ENCODE measurements around the gene IQGAP3. TPM values are rescaled to one million over a fixed set of nuclear protein-coding genes. Genes with fewer than 3 reads are reported as not detected.

Gene IQGAP3
- polyA plus RNA-seq, 1 of the 3 experiments (the other 2 are of a cell fraction): 15.6 TPM

- H3K4me2 ChIP-seq: no peak overlapping the region
- POLR2A ChIA-PET: interaction anchor here (0.7 kb wide), 1 partner anchor 17 kb away, joined by 3 read pairs; no protein-coding TSS in a partner anchor
- no peak overlapping the region for H3K9ac ChIP-seq
- H3K79me2 ChIP-seq (ENCODE audit: insufficient read depth): peaks cover 17% of the 10 kb centered on the region
- DNase-seq: no peak
- TF ChIP-seq NRF1 (IDR thresholded peaks at IDR 0.05; ENCODE audit: low read depth, low read length) (no peak), EP300 (IDR thresholded peaks at IDR 0.05; ENCODE audit: borderline replicate concordance in 1 of 2, low read depth in 1 of 2, low read length in 1 of 2) (no peak), RFX5 (IDR thresholded peaks at IDR 0.05; ENCODE audit: low read length) (no peak), ELF1 (IDR thresholded peaks at IDR 0.05) (no peak), POLR2AphosphoS5 (IDR thresholded peaks at IDR 0.05; ENCODE audit: low read depth, low read length) (no peak), USF1 (IDR thresholded peaks at IDR 0.05; ENCODE audit: borderline replicate concordance, low read depth) (no peak), RXRA (IDR thresholded peaks at IDR 0.05; ENCODE audit: borderline replicate concordance, low read depth) (no peak), IRF3 (IDR thresholded peaks at IDR 0.05; ENCODE audit: low read depth, low read length) (no peak), MAX (IDR thresholded peaks at IDR 0.05; ENCODE audit: low read depth) (no peak), SIN3A (IDR thresholded peaks at IDR 0.05; ENCODE audit: borderline replicate concordance, low read depth, low read length) (no peak)
- no peaks in the 10 kb centered on the region for H3K27me3 ChIP-seq (ENCODE audit: insufficient read depth)
- peaks cover 7% of the 10 kb centered on the region for H3F3A ChIP-seq (replicated peaks; ENCODE audit: insufficient read depth)
- WGBS (ENCODE audit: low lambda C conversion rate): 90% methylated on average over 16 of the region's 25 CpGs
- no peaks in the 10 kb centered on the region for H3K9me3 ChIP-seq
- no peak overlapping the region for H3K4me3 ChIP-seq (ENCODE audit: low read depth in 2 of 2, low read length in 1 of 2)
- no peak overlapping the region for H2AFZ ChIP-seq (ENCODE audit: low read depth)
- peaks cover 32% of the 10 kb centered on the region for H4K20me1 ChIP-seq (ENCODE audit: insufficient read depth)
- CTCF ChIA-PET: interaction anchor here (0.8 to 2.7 kb wide), 6 partner anchors 10 to 90 kb away, joined by 3 to 8 read pairs (median 4); no protein-coding TSS in a partner anchor
- H3K9me2 ChIP-seq: no peaks in the 10 kb centered on the region
- no peak overlapping the region for H3K27ac ChIP-seq (ENCODE audit: low read depth in 2 of 2, low read length in 1 of 2)
- peaks cover 39 to 77% of the 10 kb centered on the region in 2 experiments for H3K36me3 ChIP-seq (replicated peaks in 1 of 2; ENCODE audit: control insufficient read depth in 1 of 2, insufficient read depth in 2 of 2, low read length in 1 of 2)
- peaks cover 2 to 5% of the 10 kb centered on the region in 2 experiments; a peak in 1 of 4 replicates for H3K4me1 ChIP-seq (ENCODE audit: control insufficient read depth in 1 of 2, insufficient read depth in 2 of 2, low read depth in 1 of 2, low read length in 1 of 2)
Measured at GRCh38 chr1:156475568-156476500, 96.5 kb downstream of the IQGAP3 start.

Small RNA genes lying within 50 kb of the gene (small RNA-seq; reads per million reads assigned to genes)
- 0 reads per million in 7 experiments for gene RF00019

Other genes starting within 250 kb of the IQGAP3 start
- gene CCT3, start 234.3 kb downstream of the IQGAP3 start, polyA plus RNA-seq (2012; rRNA removed): 295 and 359 TPM in 2 replicates
- 1.5 TPM in 2 replicates for gene TSACC, start 234.0 kb downstream of the IQGAP3 start, polyA plus RNA-seq (2012; rRNA removed)
- gene RHBG, start 203.4 kb downstream of the IQGAP3 start, polyA plus RNA-seq (2012; rRNA removed): 0.18 TPM in 1 of 2 replicates, not detected in the other
- 14.3 and 16.0 TPM in 2 replicates for gene MEF2D, start 71.8 kb downstream of the IQGAP3 start, polyA plus RNA-seq (2012; rRNA removed)
- not detected in 2 replicates for gene TTC24, start 7.2 kb upstream of the IQGAP3 start, polyA plus RNA-seq (2012; rRNA removed)
- gene NAXE, start 19.2 kb upstream of the IQGAP3 start, polyA plus RNA-seq (2012; rRNA removed): 68.5 and 98.4 TPM in 2 replicates
- gene GPATCH4, start 28.9 kb upstream of the IQGAP3 start, polyA plus RNA-seq (2012; rRNA removed): 36.6 and 46.8 TPM in 2 replicates
- 0.10 and 0.20 TPM in 2 replicates for gene HAPLN2, start 46.9 kb upstream of the IQGAP3 start, polyA plus RNA-seq (2012; rRNA removed)
- 0.13 and 0.25 TPM in 2 replicates for gene BCAN, start 69.6 kb upstream of the IQGAP3 start, polyA plus RNA-seq (2012; rRNA removed)
- gene NES, start 104.8 kb upstream of the IQGAP3 start, polyA plus RNA-seq (2012; rRNA removed): 12.6 and 15.8 TPM in 2 replicates
- gene CRABP2, start 133.0 kb upstream of the IQGAP3 start, polyA plus RNA-seq (2012; rRNA removed): 13.3 and 42.1 TPM in 2 replicates
- 20.1 and 21.2 TPM in 2 replicates for gene METTL25B, start 155.9 kb upstream of the IQGAP3 start, polyA plus RNA-seq (2012; rRNA removed)
- gene ISG20L2, start 156.2 kb upstream of the IQGAP3 start, polyA plus RNA-seq (2012; rRNA removed): 31.6 and 44.3 TPM in 2 replicates
- gene MRPL24, start 168.5 kb upstream of the IQGAP3 start, polyA plus RNA-seq (2012; rRNA removed): 149 and 171 TPM in 2 replicates
- gene HDGF, start 179.1 kb upstream of the IQGAP3 start, polyA plus RNA-seq (2012; rRNA removed): 152 and 166 TPM in 2 replicates
- gene PRCC, start 195.0 kb upstream of the IQGAP3 start, polyA plus RNA-seq (2012; rRNA removed): 39.2 and 51.8 TPM in 2 replicates
- not detected in 2 replicates for gene SH2D2A, start 244.3 kb upstream of the IQGAP3 start, polyA plus RNA-seq (2012; rRNA removed)